ENCODE data around the gene RBM22.

- TF ChIP-seq GATA3 (IDR thresholded peaks at IDR 0.05; ENCODE audit: low read depth, low read length), result no peak
- TF ChIP-seq GATA2 (IDR thresholded peaks at IDR 0.05; ENCODE audit: low read depth, low read length), result no peak
Measured at GRCh38 chr5:150659360-150660107, 41.3 kb downstream of the RBM22 start.
